ENCODE results near the gene RGS11.
"Not testable (repeated sequence)": the region's sequence is repeated elsewhere in the genome, so short reads cannot be mapped to it uniquely, and the experiment has no call there.

The RGS11 gene

DNA sequence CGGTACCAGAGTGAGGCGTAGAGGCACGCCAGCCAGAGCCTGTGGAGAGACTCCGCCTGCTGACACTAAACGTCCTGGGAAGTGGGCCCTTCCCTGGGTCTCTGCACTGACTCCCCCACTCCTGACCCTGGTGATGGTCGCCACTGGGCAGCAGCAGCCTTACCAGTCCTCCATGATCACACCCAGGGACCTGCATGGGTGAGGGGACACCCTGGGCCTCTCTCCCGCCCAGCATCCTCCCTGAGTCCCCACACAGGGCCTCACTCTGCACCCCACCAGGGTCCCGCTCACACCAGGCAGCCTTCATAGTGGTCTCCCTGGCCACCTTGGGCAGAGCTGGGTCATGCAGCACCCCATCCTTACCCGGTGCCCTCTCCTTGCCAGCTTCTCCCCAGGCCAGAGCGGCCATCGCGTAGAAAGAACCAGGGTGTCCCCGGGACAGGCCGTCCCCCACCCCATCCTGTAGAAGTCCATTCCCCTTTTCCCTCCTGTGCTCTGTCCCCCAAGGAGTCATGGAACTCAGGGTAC, 10.7 kb downstream of the RGS11 start:
- H3K9me3 ChIP-seq (ENCODE audit: control insufficient read depth, low read length), result no peaks in the 10 kb centered on the region
- peaks cover 44% of the 10 kb centered on the region for H3K36me3 ChIP-seq (ENCODE audit: control insufficient read depth, insufficient read depth, low read length, severe bottlenecking)
- no peaks in the 10 kb centered on the region for H3K27me3 ChIP-seq (replicated peaks; ENCODE audit: control insufficient read depth, insufficient read depth, low read length)
- DNase-seq (ENCODE audit: low read depth), result no peak
- H3K9ac ChIP-seq (ENCODE audit: low read length), result no peak overlapping the region
- H3K4me1 ChIP-seq (ENCODE audit: control insufficient read depth, insufficient read depth, low read length), result no peaks in the 10 kb centered on the region
- H3K4me3 ChIP-seq (ENCODE audit: low read length), result no peak overlapping the region

DNA sequence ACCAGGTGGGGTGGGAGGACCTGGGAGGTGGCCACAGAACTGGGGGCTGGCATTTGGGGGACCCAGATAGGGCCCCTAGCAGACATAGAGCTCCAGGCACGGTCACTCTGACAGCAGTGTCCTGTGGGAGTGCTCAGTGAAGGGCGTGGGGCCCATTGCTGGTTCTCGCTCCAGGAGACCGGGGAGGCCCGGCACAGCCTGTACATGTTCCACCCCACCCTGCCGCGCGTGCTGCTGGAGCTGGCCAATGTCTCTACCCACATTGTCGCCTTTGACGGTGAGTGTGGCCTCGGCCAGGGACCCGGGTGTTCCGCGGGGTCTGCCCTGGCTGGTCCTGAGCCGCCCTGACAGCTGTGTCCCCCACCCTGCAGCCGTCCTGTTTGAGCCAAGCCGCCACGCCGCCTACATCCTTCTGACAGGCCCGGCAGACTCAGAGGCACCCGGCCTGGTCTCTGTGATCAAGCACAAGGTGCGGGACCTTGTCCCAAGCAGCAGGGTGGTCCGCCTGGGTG, 11.2 kb downstream of the RGS11 start:
- no peak for DNase-seq (ENCODE audit: low read depth)
- Histone ChIP-seq H3K4me1 (ENCODE audit: control insufficient read depth, insufficient read depth, low read length) (no peaks in the 10 kb centered on the region), H3K36me3 (ENCODE audit: control insufficient read depth, insufficient read depth, low read length, severe bottlenecking) (peaks cover 50% of the 10 kb centered on the region), H3K9ac (ENCODE audit: low read length) (no peak overlapping the region), H3K9me3 (ENCODE audit: control insufficient read depth, low read length) (no peaks in the 10 kb centered on the region), H3K27me3 (replicated peaks; ENCODE audit: control insufficient read depth, insufficient read depth, low read length) (no peaks in the 10 kb centered on the region), H3K4me3 (ENCODE audit: low read length) (no peak overlapping the region)

DNA sequence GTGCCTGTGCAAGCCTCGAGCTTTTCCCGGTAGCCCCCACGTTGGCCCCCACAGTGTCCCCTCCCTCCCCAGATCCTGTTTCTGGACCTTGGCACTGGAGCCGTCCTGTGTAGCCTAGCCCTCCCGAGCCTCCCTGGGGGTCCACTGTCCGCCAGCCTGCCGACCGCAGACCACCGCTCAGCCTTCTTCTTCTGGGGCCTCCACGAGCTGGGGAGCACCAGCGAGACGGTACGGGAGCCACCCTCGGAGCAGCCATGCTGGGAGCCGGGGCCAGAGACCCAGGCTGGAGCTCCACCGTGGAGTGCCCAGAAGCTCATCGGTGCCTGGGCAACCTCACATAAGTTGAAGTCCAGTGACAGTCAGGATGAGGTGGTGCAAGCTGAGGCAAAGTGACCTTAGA, 11.8 kb downstream of the RGS11 start:
- Histone ChIP-seq H3K9ac (ENCODE audit: low read length) (no peak overlapping the region), H3K36me3 (ENCODE audit: control insufficient read depth, insufficient read depth, low read length, severe bottlenecking) (peaks cover 56% of the 10 kb centered on the region), H3K4me1 (ENCODE audit: control insufficient read depth, insufficient read depth, low read length) (no peaks in the 10 kb centered on the region), H3K4me3 (ENCODE audit: low read length) (no peak overlapping the region), H3K27me3 (replicated peaks; ENCODE audit: control insufficient read depth, insufficient read depth, low read length) (no peaks in the 10 kb centered on the region), H3K9me3 (ENCODE audit: control insufficient read depth, low read length) (no peaks in the 10 kb centered on the region)
- DNase-seq (ENCODE audit: low read depth), result no peak

DNA sequence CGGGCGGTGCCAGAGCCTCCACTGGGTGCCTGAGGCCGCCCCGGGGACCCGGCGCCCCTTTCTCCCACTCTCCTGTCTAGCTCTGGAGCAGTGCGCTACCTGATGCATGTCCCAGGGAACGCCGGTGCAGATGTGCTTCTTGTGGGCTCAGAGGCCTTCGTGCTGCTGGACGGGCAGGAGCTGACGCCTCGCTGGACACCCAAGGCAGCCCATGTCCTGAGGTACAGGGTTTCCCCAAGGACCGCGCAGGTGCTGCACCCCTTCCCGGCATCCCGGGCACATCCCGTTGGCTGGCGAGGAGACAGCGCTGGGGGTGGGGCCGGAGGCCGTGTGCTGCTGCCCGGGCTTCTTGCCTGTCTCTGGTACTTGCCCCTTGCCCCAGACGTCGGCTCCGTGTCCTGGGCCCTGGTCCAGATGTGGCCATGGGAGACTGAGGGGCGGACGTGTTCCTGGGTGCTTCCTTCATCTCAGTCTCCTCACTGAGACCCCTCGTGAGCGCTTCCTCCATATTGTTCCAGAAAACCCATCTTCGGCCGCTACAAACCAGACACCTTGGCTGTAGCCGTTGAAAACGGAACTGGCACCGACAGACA, 12.5 kb downstream of the RGS11 start:
- DNase-seq (ENCODE audit: low read depth), result no peak
- Histone ChIP-seq H3K9ac (ENCODE audit: low read length) (no peak overlapping the region), H3K27me3 (replicated peaks; ENCODE audit: control insufficient read depth, insufficient read depth, low read length) (no peaks in the 10 kb centered on the region), H3K9me3 (ENCODE audit: control insufficient read depth, low read length) (no peaks in the 10 kb centered on the region), H3K36me3 (ENCODE audit: control insufficient read depth, insufficient read depth, low read length, severe bottlenecking) (peaks cover 56% of the 10 kb centered on the region), H3K4me1 (ENCODE audit: control insufficient read depth, insufficient read depth, low read length) (no peaks in the 10 kb centered on the region), H3K4me3 (ENCODE audit: low read length) (no peak overlapping the region)

DNA sequence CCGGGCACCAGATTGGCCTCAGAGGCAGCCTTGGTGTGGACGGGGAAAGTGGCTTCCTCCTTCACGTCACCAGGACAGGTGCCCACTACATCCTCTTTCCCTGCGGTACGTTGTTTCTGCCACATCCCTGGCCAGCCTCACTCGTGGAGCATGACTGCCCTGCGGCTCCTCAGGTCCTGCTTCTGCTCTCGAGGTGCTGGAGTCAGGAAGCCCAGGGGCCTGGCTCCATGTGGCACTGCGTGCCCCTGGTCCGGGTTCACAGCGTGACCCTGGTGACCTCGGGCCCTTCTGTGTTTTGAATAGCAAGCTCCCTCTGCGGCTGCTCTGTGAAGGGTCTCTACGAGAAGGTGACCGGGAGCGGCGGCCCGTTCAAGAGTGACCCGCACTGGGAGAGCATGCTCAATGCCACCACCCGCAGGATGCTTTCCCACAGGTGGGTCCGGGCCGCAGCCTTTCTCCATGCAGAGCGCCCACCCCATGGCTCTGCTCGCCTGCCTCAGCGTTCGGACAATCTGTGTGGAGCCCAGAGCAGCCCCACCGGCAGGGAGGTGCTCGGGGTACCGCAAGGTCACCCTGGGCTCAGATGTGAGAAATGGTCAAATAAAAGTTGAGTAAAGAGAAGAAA, 13.5 kb downstream of the RGS11 start:
- Histone ChIP-seq H3K27me3 (replicated peaks; ENCODE audit: control insufficient read depth, insufficient read depth, low read length) (no peaks in the 10 kb centered on the region), H3K4me1 (ENCODE audit: control insufficient read depth, insufficient read depth, low read length) (no peaks in the 10 kb centered on the region), H3K9ac (ENCODE audit: low read length) (no peak overlapping the region), H3K36me3 (ENCODE audit: control insufficient read depth, insufficient read depth, low read length, severe bottlenecking) (peaks cover 56% of the 10 kb centered on the region), H3K4me3 (ENCODE audit: low read length) (no peak overlapping the region), H3K9me3 (ENCODE audit: control insufficient read depth, low read length) (no peaks in the 10 kb centered on the region)
- DNase-seq (ENCODE audit: low read depth), result no peak

DNA sequence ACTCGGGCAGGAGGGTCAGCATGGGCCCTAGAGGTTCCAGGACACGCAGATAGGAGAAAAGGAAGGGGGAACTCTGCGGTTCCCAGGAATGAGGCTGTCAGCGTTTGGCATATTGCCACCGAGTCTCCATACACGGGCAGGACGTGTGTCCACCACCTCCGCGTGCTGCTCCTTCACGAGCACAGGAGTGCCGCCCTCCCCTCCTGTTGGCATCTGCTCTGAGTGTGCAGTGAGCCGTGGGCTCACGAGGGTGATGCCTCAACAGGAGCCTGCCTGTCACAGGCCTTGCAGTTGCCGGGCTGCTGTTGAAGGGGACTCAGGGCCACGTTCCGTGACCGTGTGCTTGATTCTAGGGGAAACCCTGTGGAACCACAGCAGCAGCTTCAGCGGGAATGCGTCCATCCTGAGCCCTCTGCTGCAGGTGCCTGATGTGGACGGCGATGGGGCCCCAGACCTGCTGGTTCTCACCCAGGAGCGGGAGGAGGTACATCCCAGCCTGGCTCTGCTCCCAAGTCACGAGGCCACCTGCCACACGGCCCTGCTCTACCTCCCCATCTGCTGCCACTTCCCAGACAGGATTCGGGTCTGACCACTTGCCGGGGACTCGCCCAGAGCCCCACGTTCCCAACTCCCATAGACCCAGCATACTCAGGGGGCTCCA, 14.6 kb downstream of the RGS11 start:
- DNase-seq (ENCODE audit: low read depth), result no peak
- Histone ChIP-seq H3K4me1 (ENCODE audit: control insufficient read depth, insufficient read depth, low read length) (no peaks in the 10 kb centered on the region), H3K9me3 (ENCODE audit: control insufficient read depth, low read length) (no peaks in the 10 kb centered on the region), H3K36me3 (ENCODE audit: control insufficient read depth, insufficient read depth, low read length, severe bottlenecking) (peaks cover 58% of the 10 kb centered on the region), H3K4me3 (ENCODE audit: low read length) (no peak overlapping the region), H3K9ac (ENCODE audit: low read length) (no peak overlapping the region), H3K27me3 (replicated peaks; ENCODE audit: control insufficient read depth, insufficient read depth, low read length) (no peaks in the 10 kb centered on the region)

DNA sequence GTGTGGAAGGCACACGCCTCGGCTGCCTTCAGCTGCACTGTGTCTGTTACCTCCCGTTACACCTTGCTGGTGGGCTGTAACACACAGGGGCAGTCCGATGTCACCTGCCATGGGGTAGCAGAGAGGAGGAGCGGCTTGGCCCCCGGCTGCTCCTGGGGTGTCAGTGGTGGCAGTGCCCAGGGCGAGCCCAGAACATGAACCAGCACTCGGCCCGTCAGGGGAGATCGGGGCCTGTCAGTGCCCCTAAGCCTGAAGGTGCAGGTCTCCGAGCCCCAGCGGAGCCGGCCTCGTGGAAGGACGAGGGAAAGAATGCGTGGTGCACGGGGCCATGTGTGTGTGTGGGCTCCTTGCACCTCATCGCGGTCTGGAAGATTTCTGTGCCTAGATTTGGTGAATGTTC, 15.4 kb downstream of the RGS11 start:
- Histone ChIP-seq H3K9me3 (ENCODE audit: control insufficient read depth, low read length) (no peaks in the 10 kb centered on the region), H3K27me3 (replicated peaks; ENCODE audit: control insufficient read depth, insufficient read depth, low read length) (no peaks in the 10 kb centered on the region), H3K4me3 (ENCODE audit: low read length) (no peak overlapping the region), H3K9ac (ENCODE audit: low read length) (no peak overlapping the region), H3K4me1 (ENCODE audit: control insufficient read depth, insufficient read depth, low read length) (no peaks in the 10 kb centered on the region), H3K36me3 (ENCODE audit: control insufficient read depth, insufficient read depth, low read length, severe bottlenecking) (peaks cover 66% of the 10 kb centered on the region)
- DNase-seq (ENCODE audit: low read depth), result no peak

DNA sequence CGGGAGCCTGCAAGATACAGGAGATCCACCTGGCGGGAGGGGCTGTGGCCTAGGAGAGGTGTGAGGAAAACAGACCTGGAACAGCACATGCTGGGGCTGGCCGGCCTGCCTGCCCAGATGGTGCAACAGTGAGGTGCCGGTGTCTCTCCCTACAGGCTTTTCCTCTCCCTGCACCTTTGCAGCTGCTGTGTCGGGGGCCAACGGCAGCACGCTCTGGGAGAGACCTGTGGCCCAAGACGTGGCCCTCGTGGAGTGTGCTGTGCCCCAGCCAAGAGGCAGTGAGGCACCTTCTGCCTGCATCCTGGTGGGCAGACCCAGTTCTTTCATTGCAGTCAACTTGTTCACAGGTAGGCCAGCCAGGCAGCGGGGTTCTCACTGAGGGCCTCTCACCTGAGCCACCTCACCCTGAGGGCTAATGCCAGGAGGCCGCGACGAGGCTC, 15.9 kb downstream of the RGS11 start:
- Histone ChIP-seq H3K9ac (ENCODE audit: low read length) (no peak overlapping the region), H3K4me1 (ENCODE audit: control insufficient read depth, insufficient read depth, low read length) (no peaks in the 10 kb centered on the region), H3K36me3 (ENCODE audit: control insufficient read depth, insufficient read depth, low read length, severe bottlenecking) (peaks cover 67% of the 10 kb centered on the region), H3K9me3 (ENCODE audit: control insufficient read depth, low read length) (no peaks in the 10 kb centered on the region), H3K4me3 (ENCODE audit: low read length) (no peak overlapping the region), H3K27me3 (replicated peaks; ENCODE audit: control insufficient read depth, insufficient read depth, low read length) (no peaks in the 10 kb centered on the region)
- DNase-seq (ENCODE audit: low read depth), result no peak

DNA sequence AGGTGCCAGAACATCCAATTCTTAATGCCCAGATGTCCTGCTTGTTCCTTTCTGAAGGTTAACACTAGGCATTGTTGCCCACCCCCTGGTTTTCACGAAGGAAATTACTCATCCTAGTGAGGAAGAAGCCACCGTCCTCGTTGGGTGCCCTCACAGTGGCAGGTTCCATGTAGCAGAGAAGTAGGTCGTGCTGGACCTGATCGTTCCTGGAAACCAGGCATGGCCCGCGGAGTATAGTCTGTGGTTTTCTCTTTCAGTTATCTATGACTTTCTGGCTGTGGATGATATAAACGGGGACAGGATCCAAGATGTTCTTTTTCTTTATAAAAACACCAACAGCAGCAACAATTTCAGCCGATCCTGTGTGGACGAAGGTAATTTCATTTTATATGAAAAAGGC, 16.5 kb downstream of the RGS11 start:
- Histone ChIP-seq H3K4me3 (ENCODE audit: low read length) (no peak overlapping the region), H3K9me3 (ENCODE audit: control insufficient read depth, low read length) (no peaks in the 10 kb centered on the region), H3K4me1 (ENCODE audit: control insufficient read depth, insufficient read depth, low read length) (no peaks in the 10 kb centered on the region), H3K36me3 (ENCODE audit: control insufficient read depth, insufficient read depth, low read length, severe bottlenecking) (peaks cover 66% of the 10 kb centered on the region), H3K9ac (ENCODE audit: low read length) (no peak overlapping the region), H3K27me3 (replicated peaks; ENCODE audit: control insufficient read depth, insufficient read depth, low read length) (no peaks in the 10 kb centered on the region)
- DNase-seq (ENCODE audit: low read depth), result no peak

DNA sequence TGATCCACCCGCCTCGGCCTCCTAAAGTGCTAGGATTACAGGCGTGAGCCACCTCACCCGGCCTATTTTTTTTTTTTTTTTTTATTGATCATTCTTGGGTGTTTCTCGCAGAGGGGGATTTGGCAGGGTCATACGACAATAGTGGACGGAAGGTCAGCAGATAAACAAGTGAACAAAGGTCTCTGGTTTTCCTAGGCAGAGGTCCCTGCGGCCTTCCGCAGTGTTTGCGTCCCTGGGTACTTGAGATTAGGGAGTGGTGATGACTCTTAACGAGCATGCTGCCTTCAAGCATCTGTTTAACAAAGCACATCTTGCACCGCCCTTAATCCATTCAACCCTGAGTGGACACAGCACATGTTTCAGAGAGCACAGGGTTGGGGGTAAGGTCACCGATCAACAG, 17.7 kb downstream of the RGS11 start:
- H3K36me3 ChIP-seq (ENCODE audit: control insufficient read depth, insufficient read depth, low read length, severe bottlenecking), result peaks cover 62% of the 10 kb centered on the region
- not testable (repeated sequence) for H3K9ac ChIP-seq (ENCODE audit: low read length); H3K4me1 ChIP-seq (ENCODE audit: control insufficient read depth, insufficient read depth, low read length); H3K27me3 ChIP-seq (replicated peaks; ENCODE audit: control insufficient read depth, insufficient read depth, low read length); H3K4me3 ChIP-seq (ENCODE audit: low read length); DNase-seq (ENCODE audit: low read depth); H3K9me3 ChIP-seq (ENCODE audit: control insufficient read depth, low read length)

DNA sequence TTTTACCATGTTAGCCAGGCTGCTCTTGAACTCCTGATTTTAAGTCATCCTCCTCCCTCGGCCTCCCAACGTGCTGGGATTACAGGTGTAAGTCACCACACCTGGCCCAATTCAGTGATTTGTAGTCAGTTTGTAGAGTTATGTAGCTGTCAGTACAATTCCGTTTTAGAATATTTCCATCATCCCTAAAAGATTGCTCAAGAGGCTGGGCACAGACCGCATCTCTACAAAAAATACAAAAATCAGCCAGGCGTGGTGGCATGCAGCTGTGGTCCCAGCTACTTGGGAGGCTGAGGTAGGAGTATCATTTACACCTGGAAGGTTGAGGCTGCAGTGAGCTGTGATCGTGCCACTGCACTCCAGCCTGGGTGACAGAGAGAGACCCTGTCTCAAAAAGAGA, 20.6 kb downstream of the RGS11 start:
- Histone ChIP-seq H3K4me3 (ENCODE audit: low read length) (no peak overlapping the region), H3K9me3 (ENCODE audit: control insufficient read depth, low read length) (no peaks in the 10 kb centered on the region), H3K9ac (ENCODE audit: low read length) (no peak overlapping the region), H3K4me1 (ENCODE audit: control insufficient read depth, insufficient read depth, low read length) (no peaks in the 10 kb centered on the region), H3K27me3 (replicated peaks; ENCODE audit: control insufficient read depth, insufficient read depth, low read length) (no peaks in the 10 kb centered on the region), H3K36me3 (ENCODE audit: control insufficient read depth, insufficient read depth, low read length, severe bottlenecking) (peaks cover 55% of the 10 kb centered on the region)
- DNase-seq (ENCODE audit: low read depth), result no peak
